Esophagus muscularis mucosa (tissue), 4 donors: ENCODE measurements around the gene RUNX2. TPM values are rescaled to one million over a fixed set of nuclear protein-coding genes. Genes with fewer than 3 reads are reported as not detected.

Experiments
- DNase-seq: peaks from one replicate; pipeline ENCODE4 v3.0.0-alpha.2; 2017; ENCODE audit errors: extremely low spot score
- H3K27ac ChIP-seq, 4 donors: fragments of 200-600 bp; sonication (generic); replicated peaks in 1 of 4; 1 replicate in 3 of 4; 2 replicates in 1 of 4; pipeline ENCODE4 v1.5.1; 2016 to 2019; ENCODE audit warnings: mild to moderate bottlenecking in 1 of 4
- H3K27me3 ChIP-seq, 4 donors: fragments of 200-600 bp; sonication (generic); one replicate each; pipeline versions ENCODE4 v1.5.1 to v1.6.0; 2016 to 2019
- H3K36me3 ChIP-seq, 4 donors: fragments of 200-600 bp; sonication (generic); one replicate each; pipeline ENCODE4 v1.5.1; 2016 to 2019
- H3K4me1 ChIP-seq, 4 donors: fragments of 200-600 bp; sonication (generic); one replicate each; pipeline ENCODE4 v1.5.1; 2016 to 2019
- H3K4me3 ChIP-seq, 4 donors: fragments of 200-600 bp; sonication (generic); 1 replicate in 2 of 4; 2 replicates in 2 of 4; pipeline ENCODE4 v1.5.1; 2016 to 2019; ENCODE audit warnings: mild to moderate bottlenecking in 4 of 4, moderate library complexity in 1 of 4
- H3K9me3 ChIP-seq, 4 donors: fragments of 200-600 bp; sonication (generic); 1 replicate in 3 of 4; 2 replicates in 1 of 4; pipeline ENCODE4 v1.5.1; 2016 to 2019
- EP300 ChIP-seq: sonication (generic); formaldehyde crosslinking; IDR thresholded peaks from one replicate; pipeline ENCODE4 v1.6.1; 2017; ENCODE audit warnings: antibody characterized with exemption
- POLR2A ChIP-seq: fragments of 450-650 bp; IDR thresholded peaks from one replicate; pipeline ENCODE4 v1.6.1; 2017; ENCODE audit warnings: antibody characterized with exemption, moderate library complexity, mild to moderate bottlenecking, low read depth
- POLR2AphosphoS5 ChIP-seq, 2 donors: sonication (generic); formaldehyde crosslinking; IDR thresholded peaks; one replicate each; pipeline ENCODE4 v1.6.1; 2017; ENCODE audit warnings: antibody characterized with exemption in 2 of 2
- WGBS: methylation state at CpG from one replicate; pipeline ENCODE4 v1.1.5; 2018; 5-methylcytosine and 5-hydroxymethylcytosine counted together
- intact Hi-C: fragments of 100-400 bp; cut with DNase I; formaldehyde crosslinking; loops from one replicate; pipeline ENCODE4 v1.15.1; 2023
- total RNA-seq, 4 donors: library from RNA; depleted of rRNA; stranded (reverse); fragments of >200 nt; gene quantifications; one replicate each; pipeline versions ENCODE4 v1.1.0 to v1.2.1, GENCODE V29; 2016
- TF ChIP-seq, protein P1 (sequence below), 3 experiments: fragments of 200-600 bp in 2 of 3; fragments of 450-650 bp in 1 of 3; sonication (generic) in 2 of 3; IDR thresholded peaks; one replicate each; pipeline ENCODE4 v1.5.1; 2017 to 2019; ENCODE audit warnings: antibody characterized with exemption in 3 of 3, mild to moderate bottlenecking in 2 of 3, moderate library complexity in 1 of 3

RUNX2 gene
- total RNA-seq, 4 donors from 2014 or later: 1.0 to 1.6 (median 1.4) TPM

- H3K27me3 ChIP-seq: no peaks in the 10 kb centered on the region
- no peaks in the 10 kb centered on the region for H3K4me1 ChIP-seq
- H3K36me3 ChIP-seq: no peaks in the 10 kb centered on the region
- TF ChIP-seq POLR2AphosphoS5 (IDR thresholded peaks at IDR 0.05): no peak
- TF ChIP-seq, protein P1, sequence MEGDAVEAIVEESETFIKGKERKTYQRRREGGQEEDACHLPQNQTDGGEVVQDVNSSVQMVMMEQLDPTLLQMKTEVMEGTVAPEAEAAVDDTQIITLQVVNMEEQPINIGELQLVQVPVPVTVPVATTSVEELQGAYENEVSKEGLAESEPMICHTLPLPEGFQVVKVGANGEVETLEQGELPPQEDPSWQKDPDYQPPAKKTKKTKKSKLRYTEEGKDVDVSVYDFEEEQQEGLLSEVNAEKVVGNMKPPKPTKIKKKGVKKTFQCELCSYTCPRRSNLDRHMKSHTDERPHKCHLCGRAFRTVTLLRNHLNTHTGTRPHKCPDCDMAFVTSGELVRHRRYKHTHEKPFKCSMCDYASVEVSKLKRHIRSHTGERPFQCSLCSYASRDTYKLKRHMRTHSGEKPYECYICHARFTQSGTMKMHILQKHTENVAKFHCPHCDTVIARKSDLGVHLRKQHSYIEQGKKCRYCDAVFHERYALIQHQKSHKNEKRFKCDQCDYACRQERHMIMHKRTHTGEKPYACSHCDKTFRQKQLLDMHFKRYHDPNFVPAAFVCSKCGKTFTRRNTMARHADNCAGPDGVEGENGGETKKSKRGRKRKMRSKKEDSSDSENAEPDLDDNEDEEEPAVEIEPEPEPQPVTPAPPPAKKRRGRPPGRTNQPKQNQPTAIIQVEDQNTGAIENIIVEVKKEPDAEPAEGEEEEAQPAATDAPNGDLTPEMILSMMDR (IDR thresholded peaks at IDR 0.05): no peak
- TF ChIP-seq POLR2A: no peak
- TF ChIP-seq EP300: no peak
- 87% methylated on average over 3 of the region's 3 CpGs for WGBS
- H3K27ac ChIP-seq: no peak overlapping the region
- peaks cover 0 to 3% (median 0%) of the 10 kb centered on the region in 4 donors for H3K9me3 ChIP-seq
- no peak for DNase-seq
- intact Hi-C loops: no loop called here
- no peak overlapping the region for H3K4me3 ChIP-seq
These were observed 243.0 kb downstream of the RUNX2 start for GRCh38 chr6:45571159-45571558.

DNA sequence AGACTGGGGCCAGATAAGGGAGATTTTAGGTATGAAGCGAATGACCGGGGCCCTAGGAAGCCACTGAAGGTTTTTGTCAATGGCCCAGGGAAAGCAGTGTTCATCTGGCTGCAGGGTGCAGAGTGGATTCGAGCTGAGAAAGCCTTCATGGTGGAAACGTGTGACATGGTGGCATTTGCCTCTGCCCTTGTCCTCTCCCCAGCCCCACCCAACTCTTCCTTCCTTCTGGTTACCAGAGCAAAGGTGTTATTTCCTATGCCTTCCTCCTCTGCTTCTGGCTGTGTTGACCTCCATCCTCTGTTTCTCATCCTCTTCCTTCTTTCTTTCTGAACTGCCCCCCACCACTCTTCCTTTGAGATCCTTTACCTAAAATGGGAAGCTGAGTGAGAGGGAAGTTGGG lies 244.7 kb downstream of the RUNX2 start:
- no peak for DNase-seq
- 88% methylated on average over 4 of the region's 4 CpGs for WGBS
- Histone ChIP-seq H3K9me3 (no peaks in the 10 kb centered on the region), H3K4me3 (no peak overlapping the region), H3K27ac (no peak overlapping the region), H3K4me1 (peaks cover 0 to 6% (median 0%) of the 10 kb centered on the region in 4 donors), H3K36me3 (no peaks in the 10 kb centered on the region), H3K27me3 (no peaks in the 10 kb centered on the region)
- intact Hi-C loops: no loop called here
- no peak for TF ChIP-seq EP300
- no peak for TF ChIP-seq POLR2AphosphoS5 (IDR thresholded peaks at IDR 0.05)
- no peak for TF ChIP-seq POLR2A
- TF ChIP-seq, protein P1 (IDR thresholded peaks at IDR 0.05): no peak

DNA sequence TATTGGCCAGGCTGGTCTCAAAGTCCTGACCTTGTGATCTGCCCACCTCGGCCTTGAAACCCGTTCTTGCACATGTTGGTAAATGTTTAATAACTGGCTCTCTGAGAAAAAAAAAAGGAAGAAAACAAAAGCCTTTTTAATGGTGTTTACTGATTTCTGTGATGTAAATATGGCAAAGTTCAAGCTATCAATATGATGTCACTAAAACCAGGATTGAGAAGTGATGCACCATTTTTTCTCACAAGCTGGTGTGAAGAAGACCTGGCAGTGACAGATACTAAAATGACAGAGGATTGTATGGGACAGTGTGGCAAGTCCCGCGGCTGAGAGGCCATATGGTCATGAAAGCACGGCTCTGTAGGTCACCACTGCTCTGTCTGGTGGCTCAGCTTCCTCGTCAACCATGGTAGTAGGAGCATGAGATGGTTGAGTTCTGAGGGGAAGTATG lies 245.9 kb downstream of the RUNX2 start:
- 94% methylated on average over 6 of the region's 6 CpGs for WGBS
- peaks cover 0 to 6% (median 0%) of the 10 kb centered on the region in 4 donors for H3K4me1 ChIP-seq
- no peak overlapping the region for H3K4me3 ChIP-seq
- H3K9me3 ChIP-seq: no peaks in the 10 kb centered on the region
- intact Hi-C loops: no loop called here
- no peaks in the 10 kb centered on the region for H3K27me3 ChIP-seq
- TF ChIP-seq POLR2A: no peak
- TF ChIP-seq, protein P1 (IDR thresholded peaks at IDR 0.05): no peak
- no peak overlapping the region for H3K27ac ChIP-seq
- no peak for DNase-seq
- H3K36me3 ChIP-seq: no peaks in the 10 kb centered on the region

DNA sequence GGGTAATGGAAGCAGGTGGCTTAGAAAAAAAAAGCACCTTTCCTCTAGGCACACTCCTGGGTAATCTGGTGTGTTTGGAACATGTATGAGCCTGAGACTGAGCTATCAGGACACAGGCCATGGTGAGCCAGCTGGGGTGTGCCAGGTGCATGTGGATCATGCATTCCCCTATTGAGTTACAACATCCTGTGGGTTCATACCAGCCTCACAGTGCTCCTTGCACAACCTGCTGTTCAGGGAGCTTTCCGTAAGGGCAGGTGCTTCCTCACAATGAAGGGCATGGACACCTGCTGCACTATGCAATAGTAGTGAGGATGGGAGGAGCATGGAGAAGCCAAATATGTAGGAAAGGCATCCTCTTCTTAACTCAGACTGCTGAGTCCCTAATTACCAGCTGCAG lies 246.8 kb downstream of the RUNX2 start:
- no peaks in the 10 kb centered on the region for H3K9me3 ChIP-seq

More for the DNA sequence above, 246.8 kb downstream of the RUNX2 start:
- Histone ChIP-seq H3K4me1 (peaks cover 0 to 6% (median 0%) of the 10 kb centered on the region in 4 donors), H3K27ac (no peak overlapping the region), H3K27me3 (no peaks in the 10 kb centered on the region), H3K4me3 (no peak overlapping the region), H3K36me3 (no peaks in the 10 kb centered on the region)
- no peak for DNase-seq
- TF ChIP-seq, protein P1 (IDR thresholded peaks at IDR 0.05): no peak
- TF ChIP-seq EP300: no peak
- no peak for TF ChIP-seq POLR2AphosphoS5 (IDR thresholded peaks at IDR 0.05)
- no peak for TF ChIP-seq POLR2A
- WGBS: no CpG with 5 or more reads among the region's 1 CpG
- intact Hi-C loops: no loop called here
